ENCODE results near the gene KAT5.

- TF ChIP-seq POLR2AphosphoS5 (IDR thresholded peaks at IDR 0.05): no peak
- TF ChIP-seq, protein P1, sequence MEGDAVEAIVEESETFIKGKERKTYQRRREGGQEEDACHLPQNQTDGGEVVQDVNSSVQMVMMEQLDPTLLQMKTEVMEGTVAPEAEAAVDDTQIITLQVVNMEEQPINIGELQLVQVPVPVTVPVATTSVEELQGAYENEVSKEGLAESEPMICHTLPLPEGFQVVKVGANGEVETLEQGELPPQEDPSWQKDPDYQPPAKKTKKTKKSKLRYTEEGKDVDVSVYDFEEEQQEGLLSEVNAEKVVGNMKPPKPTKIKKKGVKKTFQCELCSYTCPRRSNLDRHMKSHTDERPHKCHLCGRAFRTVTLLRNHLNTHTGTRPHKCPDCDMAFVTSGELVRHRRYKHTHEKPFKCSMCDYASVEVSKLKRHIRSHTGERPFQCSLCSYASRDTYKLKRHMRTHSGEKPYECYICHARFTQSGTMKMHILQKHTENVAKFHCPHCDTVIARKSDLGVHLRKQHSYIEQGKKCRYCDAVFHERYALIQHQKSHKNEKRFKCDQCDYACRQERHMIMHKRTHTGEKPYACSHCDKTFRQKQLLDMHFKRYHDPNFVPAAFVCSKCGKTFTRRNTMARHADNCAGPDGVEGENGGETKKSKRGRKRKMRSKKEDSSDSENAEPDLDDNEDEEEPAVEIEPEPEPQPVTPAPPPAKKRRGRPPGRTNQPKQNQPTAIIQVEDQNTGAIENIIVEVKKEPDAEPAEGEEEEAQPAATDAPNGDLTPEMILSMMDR (IDR thresholded peaks at IDR 0.05): no peak
Observed at GRCh38 chr11:65766535-65766934, 54.5 kb downstream of the KAT5 start.

Measured in prostate gland (tissue), 2 donors.